HepG2 (cell line): Measurements from ENCODE around the gene VPS13D. TPM values are rescaled to one million over a fixed set of nuclear protein-coding genes. Genes with fewer than 3 reads are reported as not detected.
A peak's percentile ranks its signal among the peaks of the same experiment; 100 is the strongest.

Experiments used
- CREM ChIP-seq, 2 experiments: sonication (generic) in 1 of 2; formaldehyde crosslinking in 1 of 2; IDR thresholded peaks; 2 replicates each; pipeline versions ENCODE4 v1.4.0 to v1.6.1; 2016 to 2020; ENCODE audit warnings: antibody characterized with exemption in 1 of 2, mild to moderate bottlenecking in 1 of 2, missing genetic modification reagents in 1 of 2
- PATZ1 ChIP-seq: sonication (generic); formaldehyde crosslinking; IDR thresholded peaks from 2 replicates; pipeline ENCODE4 v1.4.0; 2020; ENCODE audit warnings: missing genetic modification reagents
- SETDB1 ChIP-seq: sonication (generic); formaldehyde crosslinking; IDR thresholded peaks from 2 replicates; pipeline ENCODE4 v1.5.1; 2020; ENCODE audit warnings: missing genetic modification reagents, mild to moderate bottlenecking, borderline replicate concordance
- TCF7L2 ChIP-seq: IDR thresholded peaks from 2 replicates; pipeline ENCODE4 v1.6.1; 2011; ENCODE audit warnings: mild to moderate bottlenecking, low read depth, low read length, moderate library complexity
- ZBTB40 ChIP-seq, 2 experiments: fragments of 450-650 bp in 1 of 2; sonication (generic) in 1 of 2; formaldehyde crosslinking in 1 of 2; IDR thresholded peaks; 2 replicates each; pipeline versions ENCODE4 v1.6.1 to v1.8.0; 2016 to 2022; ENCODE audit warnings: antibody characterized with exemption in 1 of 2, mild to moderate bottlenecking in 1 of 2, missing genetic modification reagents in 1 of 2
- ZBTB7B ChIP-seq: sonication (generic); formaldehyde crosslinking; IDR thresholded peaks from 2 replicates; pipeline ENCODE4 v1.4.0; 2020; ENCODE audit warnings: missing genetic modification reagents
- ZNF607 ChIP-seq: sonication (generic); formaldehyde crosslinking; IDR thresholded peaks from 2 replicates; pipeline ENCODE4 v1.5.1; 2020; ENCODE audit warnings: missing genetic modification reagents, mild to moderate bottlenecking, borderline replicate concordance
- polyA plus RNA-seq, 8 experiments: library from polyadenylated mRNA; depleted of rRNA in 3 of 8; stranded (reverse) in 7 of 8; unstranded in 1 of 8; fragments of >200 nt; fragmentation: Illumina TruSeq in 4 of 8; extraction: Trizol in 4 of 8; gene quantifications; 2 replicates each; pipeline versions ENCODE4 v1.2.1 to v1.2.3, GENCODE V29; 2011 to 2016; ENCODE audit warnings: low read depth in 4 of 8, missing spikeins in 1 of 8, mixed read lengths in 1 of 8; ENCODE audit not compliant: insufficient read depth in 1 of 8
- total RNA-seq, 5 experiments: library from RNA; depleted of rRNA; stranded (reverse); fragments of >200 nt; fragmentation: Illumina TruSeq; extraction: Trizol; gene quantifications; 2 replicates each; pipeline ENCODE4 v1.2.3, GENCODE V29; 2016; ENCODE audit warnings: low read depth in 1 of 5
- TF ChIP-seq, protein P1 (sequence below): sonication (generic); formaldehyde crosslinking; IDR thresholded peaks from 2 replicates; pipeline ENCODE4 v1.4.0; 2020; ENCODE audit warnings: missing genetic modification reagents, mild to moderate bottlenecking, borderline replicate concordance

VPS13D gene
- total and polyA plus RNA-seq, 2 of the 13 experiments (the other 11 are each of a cell fraction or from before 2014, with no cell fraction given) = 8.6 to 13.9 TPM

- TF ChIP-seq, protein P1, sequence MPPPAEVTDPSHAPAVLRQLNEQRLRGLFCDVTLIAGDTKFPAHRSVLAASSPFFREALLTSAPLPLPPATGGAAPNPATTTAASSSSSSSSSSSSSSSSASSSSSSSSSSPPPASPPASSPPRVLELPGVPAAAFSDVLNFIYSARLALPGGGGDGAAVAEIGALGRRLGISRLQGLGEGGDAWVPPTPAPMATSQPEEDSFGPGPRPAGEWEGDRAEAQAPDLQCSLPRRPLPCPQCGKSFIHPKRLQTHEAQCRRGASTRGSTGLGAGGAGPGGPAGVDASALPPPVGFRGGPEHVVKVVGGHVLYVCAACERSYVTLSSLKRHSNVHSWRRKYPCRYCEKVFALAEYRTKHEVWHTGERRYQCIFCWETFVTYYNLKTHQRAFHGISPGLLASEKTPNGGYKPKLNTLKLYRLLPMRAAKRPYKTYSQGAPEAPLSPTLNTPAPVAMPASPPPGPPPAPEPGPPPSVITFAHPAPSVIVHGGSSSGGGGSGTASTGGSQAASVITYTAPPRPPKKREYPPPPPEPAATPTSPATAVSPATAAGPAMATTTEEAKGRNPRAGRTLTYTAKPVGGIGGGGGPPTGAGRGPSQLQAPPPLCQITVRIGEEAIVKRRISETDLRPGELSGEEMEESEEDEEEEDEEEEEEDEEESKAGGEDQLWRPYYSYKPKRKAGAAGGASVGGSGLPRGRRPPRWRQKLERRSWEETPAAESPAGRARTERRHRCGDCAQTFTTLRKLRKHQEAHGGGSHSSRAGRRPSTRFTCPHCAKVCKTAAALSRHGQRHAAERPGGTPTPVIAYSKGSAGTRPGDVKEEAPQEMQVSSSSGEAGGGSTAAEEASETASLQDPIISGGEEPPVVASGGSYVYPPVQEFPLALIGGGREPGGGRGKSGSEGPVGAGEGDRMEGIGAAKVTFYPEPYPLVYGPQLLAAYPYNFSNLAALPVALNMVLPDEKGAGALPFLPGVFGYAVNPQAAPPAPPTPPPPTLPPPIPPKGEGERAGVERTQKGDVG (CRISPR knock-in tag) = no peak
- TF ChIP-seq CREM (IDR thresholded peaks at IDR 0.05) (peak; percentile 98), CREM (CRISPR knock-in tag; IDR thresholded peaks at IDR 0.05) (no peak), ZBTB40 (IDR thresholded peaks at IDR 0.05) (no peak), ZBTB40 (CRISPR knock-in tag; IDR thresholded peaks at IDR 0.05) (no peak), ZNF607 (CRISPR knock-in tag) (no peak), TCF7L2 (peak; percentile 81; the same call in 1 of the 2 replicates), SETDB1 (no peak), ZBTB7B (CRISPR knock-in tag) (peak; percentile 51; the same call in 1 of the 2 replicates), PATZ1 (CRISPR knock-in tag) (peak; percentile 42; the same call in 1 of the 2 replicates)
Measured at GRCh38 chr1:12402159-12402673, 172.4 kb downstream of the VPS13D start (continued).
